Gastrocnemius medialis (tissue), 4 donors: ENCODE results near the gene ALK.

ENCODE experiments used
- CTCF ChIP-seq, 5 experiments: fragments of 450-650 bp in 3 of 5; fragments of 200-600 bp in 2 of 5; sonication (generic) in 2 of 5; IDR thresholded peaks in 4 of 5; conservative IDR thresholded peaks in 1 of 5; 1 replicate in 4 of 5; 2 replicates in 1 of 5; pipeline ENCODE4 v1.5.1; 2016 to 2019; ENCODE audit warnings: antibody characterized with exemption in 5 of 5, mild to moderate bottlenecking in 3 of 5, moderate library complexity in 3 of 5
- POLR2A ChIP-seq, 2 donors: fragments of 450-650 bp; IDR thresholded peaks; one replicate each; pipeline ENCODE4 v1.6.1; 2017; ENCODE audit warnings: antibody characterized with exemption in 2 of 2, mild to moderate bottlenecking in 2 of 2, moderate library complexity in 2 of 2

- TF ChIP-seq CTCF (IDR thresholded peaks at IDR 0.05 in 4 of 5, conservative IDR thresholded peaks at IDR 0.05 in 1 of 5) (no peak), POLR2A (IDR thresholded peaks at IDR 0.05) (no peak)
Measured at GRCh38 chr2:29492701-29493100, 428.7 kb downstream of the ALK start.
